Stomach (tissue), 4 donors: Measurements from ENCODE around the gene SOAT2.

Experiments
- CTCF ChIP-seq, 7 experiments: fragments of 450-650 bp in 4 of 7; fragments of 200-600 bp in 3 of 7; sonication (generic) in 3 of 7; IDR thresholded peaks; one replicate each; pipeline ENCODE4 v1.5.1; 2016 to 2019; ENCODE audit warnings: antibody characterized with exemption in 7 of 7, control low read depth in 2 of 7, mild to moderate bottlenecking in 1 of 7
- POLR2A ChIP-seq, 4 donors: fragments of 450-650 bp; IDR thresholded peaks; one replicate each; pipeline ENCODE4 v1.6.1; 2016; ENCODE audit warnings: antibody characterized with exemption in 4 of 4, control low read depth in 2 of 4, mild to moderate bottlenecking in 1 of 4, moderate library complexity in 1 of 4

GRCh38 chr12:53101266-53101665, 2.0 kb upstream of the SOAT2 start:
- no peak for TF ChIP-seq POLR2A (IDR thresholded peaks at IDR 0.05)
- TF ChIP-seq CTCF (IDR thresholded peaks at IDR 0.05): no peak
